Osteocyte (in vitro differentiated cells): ENCODE data around the gene DHFR. TPM values are rescaled to one million over a fixed set of nuclear protein-coding genes. Genes with fewer than 3 reads are reported as not detected.

ENCODE experiments used
- DNase-seq: peaks from one replicate; pipeline ENCODE4 v3.0.0; 2021; ENCODE audit warnings: mixed read lengths; ENCODE audit not compliant: unreplicated experiment; ENCODE audit errors: extremely low spot score
- H3K27ac Mint-ChIP-seq: one replicate; pipeline ENCODE4 v1.8.0; 2021; ENCODE audit warnings: mild to moderate bottlenecking, mixed read lengths; ENCODE audit not compliant: unreplicated experiment
- H3K27me3 Mint-ChIP-seq: one replicate; pipeline ENCODE4 v1.8.0; 2021; ENCODE audit warnings: mixed read lengths; ENCODE audit not compliant: unreplicated experiment
- H3K36me3 Mint-ChIP-seq: one replicate; pipeline ENCODE4 v1.8.0; 2021; ENCODE audit warnings: mixed read lengths; ENCODE audit not compliant: unreplicated experiment
- H3K4me1 Mint-ChIP-seq: one replicate; pipeline ENCODE4 v1.8.0; 2021; ENCODE audit warnings: mixed read lengths; ENCODE audit not compliant: unreplicated experiment
- H3K4me3 Mint-ChIP-seq: one replicate; pipeline ENCODE4 v1.8.0; 2021; ENCODE audit warnings: mild to moderate bottlenecking, moderate library complexity, mixed read lengths; ENCODE audit not compliant: unreplicated experiment
- H3K9me3 Mint-ChIP-seq: one replicate; pipeline ENCODE4 v1.8.0; 2021; ENCODE audit warnings: mixed read lengths; ENCODE audit not compliant: unreplicated experiment
- total RNA-seq: library from RNA; stranded (reverse); gene quantifications from 2 replicates; pipeline ENCODE4 v1.2.1, GENCODE V29; 2021
- TF ChIP-seq, protein P1 (sequence below): fragments of 200-600 bp; sonication (generic); IDR thresholded peaks from 2 replicates; pipeline ENCODE4 v1.5.0; 2021; ENCODE audit warnings: antibody characterized with exemption, mild to moderate bottlenecking, moderate library complexity

Gene DHFR
- total RNA-seq, 1 donor from 2014 or later, result 18.5 TPM

DNA sequence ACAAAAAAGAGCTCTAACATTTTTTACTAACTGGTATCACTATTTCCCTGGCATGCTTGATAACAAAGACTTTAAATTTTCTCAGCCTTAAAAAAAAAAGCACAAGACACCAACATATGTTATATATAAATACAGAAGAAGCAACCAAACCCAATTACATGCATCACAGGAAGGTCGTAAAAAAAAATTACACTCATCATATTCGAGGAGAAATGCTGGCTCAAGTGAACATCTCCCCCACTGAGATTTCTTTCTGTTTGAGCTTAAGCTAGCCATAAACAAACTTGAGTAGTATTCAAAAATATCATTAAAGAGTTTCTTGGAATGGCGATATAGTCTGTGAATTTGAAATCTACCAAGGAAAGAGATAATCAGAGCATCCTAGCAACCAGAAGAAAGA lies 7.9 kb downstream of the DHFR start:
- Mint-ChIP-seq H3K4me3 (no peak overlapping the region), H3K36me3 (peaks cover 27% of the 10 kb centered on the region)
- TF ChIP-seq, protein P1, sequence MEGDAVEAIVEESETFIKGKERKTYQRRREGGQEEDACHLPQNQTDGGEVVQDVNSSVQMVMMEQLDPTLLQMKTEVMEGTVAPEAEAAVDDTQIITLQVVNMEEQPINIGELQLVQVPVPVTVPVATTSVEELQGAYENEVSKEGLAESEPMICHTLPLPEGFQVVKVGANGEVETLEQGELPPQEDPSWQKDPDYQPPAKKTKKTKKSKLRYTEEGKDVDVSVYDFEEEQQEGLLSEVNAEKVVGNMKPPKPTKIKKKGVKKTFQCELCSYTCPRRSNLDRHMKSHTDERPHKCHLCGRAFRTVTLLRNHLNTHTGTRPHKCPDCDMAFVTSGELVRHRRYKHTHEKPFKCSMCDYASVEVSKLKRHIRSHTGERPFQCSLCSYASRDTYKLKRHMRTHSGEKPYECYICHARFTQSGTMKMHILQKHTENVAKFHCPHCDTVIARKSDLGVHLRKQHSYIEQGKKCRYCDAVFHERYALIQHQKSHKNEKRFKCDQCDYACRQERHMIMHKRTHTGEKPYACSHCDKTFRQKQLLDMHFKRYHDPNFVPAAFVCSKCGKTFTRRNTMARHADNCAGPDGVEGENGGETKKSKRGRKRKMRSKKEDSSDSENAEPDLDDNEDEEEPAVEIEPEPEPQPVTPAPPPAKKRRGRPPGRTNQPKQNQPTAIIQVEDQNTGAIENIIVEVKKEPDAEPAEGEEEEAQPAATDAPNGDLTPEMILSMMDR, result no peak

DNA sequence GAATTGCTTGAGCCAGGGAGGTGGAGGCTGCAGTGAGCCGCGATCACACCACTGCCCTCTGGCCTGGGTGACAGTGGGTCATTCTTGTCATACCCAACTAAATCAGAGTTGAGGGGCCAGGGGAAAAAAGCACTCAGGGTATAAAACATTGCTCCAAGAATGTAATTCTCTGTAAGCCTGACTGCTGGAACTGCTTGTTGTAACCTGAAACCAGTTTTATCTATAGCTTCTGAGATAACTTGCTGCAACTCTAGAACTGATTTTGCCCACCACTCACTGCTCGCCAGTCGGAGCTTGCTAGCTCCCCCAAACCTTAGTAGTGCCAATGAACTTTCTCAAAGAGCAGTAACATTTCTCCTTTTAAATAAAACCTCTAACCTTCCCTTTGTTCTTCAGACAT lies 9.9 kb downstream of the DHFR start:
- Mint-ChIP-seq H3K4me1 (no peaks in the 10 kb centered on the region), H3K4me3 (no peak overlapping the region), H3K9me3 (peaks cover 3% of the 10 kb centered on the region), H3K36me3 (peaks cover 39% of the 10 kb centered on the region), H3K27me3 (no peaks in the 10 kb centered on the region), H3K27ac (no peak overlapping the region)
- DNase-seq, result no peak
- TF ChIP-seq, protein P1, result no peak

More for the DNA sequence above, 7.9 kb downstream of the DHFR start:
- no peaks in the 10 kb centered on the region for H3K27me3 Mint-ChIP-seq
- H3K4me1 Mint-ChIP-seq, result no peaks in the 10 kb centered on the region
- H3K9me3 Mint-ChIP-seq, result peaks cover 3% of the 10 kb centered on the region
- no peak for DNase-seq
- H3K27ac Mint-ChIP-seq, result no peak overlapping the region

DNA sequence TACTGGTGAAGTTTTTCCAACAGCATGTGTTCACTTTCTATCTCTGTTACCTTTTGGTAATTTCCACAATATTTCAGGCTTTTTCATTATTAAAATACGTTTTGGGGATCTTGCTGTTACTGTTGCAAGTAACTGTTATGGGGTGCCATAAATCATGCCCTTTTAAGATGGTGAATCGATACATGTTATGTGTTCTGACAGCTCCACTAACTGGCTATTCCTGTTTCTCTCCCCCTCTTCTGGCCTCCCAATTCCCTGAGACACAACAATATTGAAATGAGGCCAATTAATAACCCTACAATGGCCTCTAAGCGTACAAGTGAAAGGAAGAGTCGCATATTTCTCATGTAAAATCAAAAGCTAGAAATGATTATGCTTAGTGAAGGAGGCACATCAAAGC lies 13.4 kb downstream of the DHFR start:
- peaks cover 42% of the 10 kb centered on the region for H3K36me3 Mint-ChIP-seq
- H3K27me3 Mint-ChIP-seq, result no peaks in the 10 kb centered on the region
- H3K4me1 Mint-ChIP-seq, result peaks cover 2% of the 10 kb centered on the region
- no peak overlapping the region for H3K27ac Mint-ChIP-seq
- no peak for DNase-seq
- H3K9me3 Mint-ChIP-seq, result peaks cover 3% of the 10 kb centered on the region
- no peak overlapping the region for H3K4me3 Mint-ChIP-seq
- TF ChIP-seq, protein P1, result no peak

DNA sequence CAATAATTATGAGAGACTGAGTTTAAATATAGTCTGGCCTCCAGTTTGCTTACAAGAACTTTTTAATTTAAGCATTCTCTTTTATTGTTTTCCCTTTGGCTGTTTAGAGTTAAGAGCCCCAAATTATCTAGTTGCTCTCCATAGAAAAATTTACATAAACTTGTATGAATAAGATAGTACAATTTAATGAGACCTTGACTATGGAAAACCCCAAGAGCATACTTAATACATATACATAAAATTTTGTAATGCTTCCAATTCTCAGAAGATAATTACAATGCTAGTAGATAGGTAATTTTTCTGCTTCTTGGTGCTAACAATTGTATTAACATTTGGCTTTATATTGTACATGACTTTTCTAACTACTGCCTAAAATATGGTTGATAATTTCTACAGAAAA lies 20.6 kb downstream of the DHFR start:
- H3K36me3 Mint-ChIP-seq, result peaks cover 17% of the 10 kb centered on the region

DNA sequence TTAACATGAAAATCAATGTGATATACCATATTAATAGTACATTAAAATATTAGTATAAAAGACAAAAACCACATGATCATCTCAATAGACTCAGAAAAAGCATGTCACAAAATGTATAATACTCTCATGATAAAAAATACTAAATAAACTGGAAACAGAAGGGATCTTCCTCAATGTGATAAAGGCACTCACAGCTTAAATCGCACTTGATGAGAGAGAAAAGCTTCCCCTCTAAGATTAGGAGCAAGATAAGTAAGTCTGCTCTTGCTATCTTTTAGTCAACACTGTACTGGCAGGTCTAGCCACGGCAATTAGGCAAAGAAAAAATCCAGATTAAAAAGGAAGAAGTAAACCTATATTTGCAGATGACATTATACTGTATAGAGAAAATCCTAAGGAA lies 22.1 kb downstream of the DHFR start:
- Mint-ChIP-seq H3K9me3 (no peaks in the 10 kb centered on the region), H3K4me3 (no peak overlapping the region), H3K4me1 (peaks cover 9% of the 10 kb centered on the region), H3K27me3 (no peaks in the 10 kb centered on the region), H3K27ac (no peak overlapping the region), H3K36me3 (peaks cover 16% of the 10 kb centered on the region)
- DNase-seq, result no peak
- TF ChIP-seq, protein P1, result no peak

More for the DNA sequence above, 20.6 kb downstream of the DHFR start:
- Mint-ChIP-seq H3K4me3 (no peak overlapping the region), H3K4me1 (peaks cover 9% of the 10 kb centered on the region), H3K27ac (no peak overlapping the region), H3K9me3 (no peaks in the 10 kb centered on the region), H3K27me3 (no peaks in the 10 kb centered on the region)
- TF ChIP-seq, protein P1, result no peak
- no peak for DNase-seq
